ENCODE data around the gene MRPL49.

GRCh38 chr11:65163684-65164083 lies 41.6 kb downstream of the MRPL49 start:
- TF ChIP-seq, protein P1, sequence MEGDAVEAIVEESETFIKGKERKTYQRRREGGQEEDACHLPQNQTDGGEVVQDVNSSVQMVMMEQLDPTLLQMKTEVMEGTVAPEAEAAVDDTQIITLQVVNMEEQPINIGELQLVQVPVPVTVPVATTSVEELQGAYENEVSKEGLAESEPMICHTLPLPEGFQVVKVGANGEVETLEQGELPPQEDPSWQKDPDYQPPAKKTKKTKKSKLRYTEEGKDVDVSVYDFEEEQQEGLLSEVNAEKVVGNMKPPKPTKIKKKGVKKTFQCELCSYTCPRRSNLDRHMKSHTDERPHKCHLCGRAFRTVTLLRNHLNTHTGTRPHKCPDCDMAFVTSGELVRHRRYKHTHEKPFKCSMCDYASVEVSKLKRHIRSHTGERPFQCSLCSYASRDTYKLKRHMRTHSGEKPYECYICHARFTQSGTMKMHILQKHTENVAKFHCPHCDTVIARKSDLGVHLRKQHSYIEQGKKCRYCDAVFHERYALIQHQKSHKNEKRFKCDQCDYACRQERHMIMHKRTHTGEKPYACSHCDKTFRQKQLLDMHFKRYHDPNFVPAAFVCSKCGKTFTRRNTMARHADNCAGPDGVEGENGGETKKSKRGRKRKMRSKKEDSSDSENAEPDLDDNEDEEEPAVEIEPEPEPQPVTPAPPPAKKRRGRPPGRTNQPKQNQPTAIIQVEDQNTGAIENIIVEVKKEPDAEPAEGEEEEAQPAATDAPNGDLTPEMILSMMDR (IDR thresholded peaks at IDR 0.05; ENCODE audit: low read depth, low read length): no peak
- no peak for TF ChIP-seq EZH2phosphoT487 (IDR thresholded peaks at IDR 0.05; ENCODE audit: low read depth)

Data from OCI-LY3 (cell line).